NCI-H1436 (cell line): ENCODE measurements around the gene RGL2.
A peak's percentile ranks its signal among the peaks of the same experiment; 100 is the strongest.
"Not testable (repeated sequence)": the region's sequence is repeated elsewhere in the genome, so short reads cannot be mapped to it uniquely, and the experiment has no call there.

Experiments used
- DNase-seq: peaks from one replicate; lab custom pipeline; 2025; lab: John Stamatoyannopoulos, UW

The RGL2 gene

GRCh38 chr6:33298773-33299236 is at the start of gene RGL2:
Gene RGL2, minus strand, starts transcription at chr6:33298942. Its CDS starts 332 bp downstream, at chr6:33298610.
- DNase-seq = peak; percentile 26

DNA sequence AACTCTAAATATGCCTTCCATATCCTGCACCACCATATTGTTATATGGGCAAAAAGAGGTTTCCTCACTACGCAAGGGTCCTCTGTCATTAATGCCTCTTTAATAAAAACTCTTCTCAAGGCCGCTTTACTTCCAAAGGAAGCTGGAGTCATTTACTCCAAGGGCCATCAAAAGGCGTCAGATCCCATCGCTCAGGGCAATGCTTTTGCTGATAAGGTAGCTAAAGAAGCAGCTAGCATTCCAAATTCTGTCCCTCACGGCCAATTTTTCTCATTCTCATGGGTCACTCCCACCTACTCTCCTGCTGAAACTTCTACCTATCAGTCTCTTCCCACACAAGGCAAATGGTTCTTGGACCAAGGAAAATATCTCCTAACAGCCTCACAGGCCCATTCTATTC is 49.1 kb upstream of the RGL2 start:
- no peak for DNase-seq

- DNase-seq = not testable (repeated sequence)
Observed at GRCh38 chr6:33346972-33347371, 48.2 kb upstream of the RGL2 start.

GRCh38 chr6:33344701-33345697 is 46.3 kb upstream of the RGL2 start:
- DNase-seq = peak; percentile 70

DNA sequence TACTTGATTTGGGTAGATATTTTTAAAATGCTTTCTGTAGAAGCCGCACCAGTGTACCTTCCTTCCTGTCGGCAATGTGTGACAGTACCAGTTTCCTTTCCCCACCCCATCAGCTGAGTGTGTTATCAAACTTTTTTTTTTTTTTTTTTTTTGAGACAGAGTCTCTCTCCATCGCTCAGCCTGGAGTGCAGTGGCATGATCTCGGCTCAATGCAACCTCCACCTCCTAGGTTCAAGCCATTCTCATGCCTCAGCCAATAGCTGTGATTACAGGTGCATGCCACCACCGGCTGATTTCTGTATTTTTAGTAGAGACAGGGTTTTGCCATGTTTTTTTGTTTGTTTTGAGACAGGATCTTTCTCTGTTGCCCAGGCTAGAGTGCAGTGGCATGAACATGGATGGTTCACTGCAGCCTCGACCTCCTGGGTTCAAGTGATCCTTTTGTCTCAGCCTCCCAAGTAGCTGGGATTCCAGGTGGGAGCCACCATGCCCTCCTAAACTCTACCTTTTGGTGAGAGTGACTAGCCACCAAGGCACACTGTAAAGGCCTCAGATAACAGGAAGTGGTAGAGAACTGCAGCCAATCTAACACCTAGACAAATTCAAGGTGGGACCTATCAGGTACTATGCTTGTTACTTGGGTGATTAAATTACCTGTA is 45.3 kb upstream of the RGL2 start:
- DNase-seq = no peak

DNA sequence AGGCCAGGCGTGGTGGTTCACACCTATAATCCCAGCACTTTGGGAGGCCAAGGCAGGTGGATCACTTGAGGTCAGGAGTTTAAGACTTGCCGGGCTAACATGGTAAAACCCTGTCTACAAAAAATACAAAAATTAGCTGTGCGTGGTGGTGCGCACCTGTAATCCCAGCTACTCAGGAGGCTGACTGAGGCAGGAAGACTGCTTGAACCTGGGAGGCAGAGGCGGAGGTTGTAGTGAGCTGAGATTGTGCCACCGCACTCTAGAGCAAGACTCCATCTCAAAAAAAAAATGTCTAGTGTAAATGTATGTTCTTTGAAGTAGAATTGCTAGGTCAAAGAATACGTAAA is 44.8 kb upstream of the RGL2 start:
- not testable (repeated sequence) for DNase-seq

- no peak for DNase-seq
Observed at GRCh38 chr6:33339193-33339592, 40.5 kb upstream of the RGL2 start.

DNA sequence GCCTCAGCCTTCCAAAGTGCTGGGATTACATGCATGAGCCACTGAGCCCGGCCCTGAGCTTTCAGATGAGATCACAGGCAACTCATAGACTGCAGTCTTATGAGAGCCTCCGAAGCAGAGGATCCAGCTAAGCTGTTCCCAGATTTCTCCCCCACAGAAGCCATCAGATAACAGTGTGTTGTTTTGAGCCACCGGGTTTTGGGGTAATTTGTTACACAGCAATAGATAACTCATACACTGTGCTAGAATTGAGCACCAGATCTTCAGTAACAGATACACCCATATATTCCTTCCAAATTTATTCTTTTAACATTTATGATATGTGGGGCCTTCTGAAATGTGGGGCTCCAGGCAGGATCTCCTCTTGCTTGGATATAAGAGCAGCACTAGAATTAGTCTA is 37.8 kb upstream of the RGL2 start:
- DNase-seq = no peak

DNA sequence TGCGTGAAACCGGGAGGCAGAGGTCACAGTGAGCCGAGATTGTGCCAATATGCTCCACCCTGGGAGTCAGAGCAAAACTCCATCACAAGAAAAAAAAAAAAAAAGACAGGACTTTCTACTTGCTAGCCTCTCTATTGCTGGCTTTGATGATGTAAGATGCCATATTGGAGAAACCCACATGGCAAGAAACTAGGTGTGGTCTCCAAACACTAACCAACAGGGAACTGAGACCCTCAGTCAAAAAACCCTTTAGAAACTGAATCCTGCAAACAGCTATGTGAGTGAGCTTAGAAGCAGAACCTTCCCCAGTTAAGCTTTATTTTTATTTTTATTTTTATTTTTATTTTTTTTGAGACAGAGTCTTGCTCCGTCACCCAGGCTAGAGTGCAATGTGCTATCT is 37.2 kb upstream of the RGL2 start:
- no peak for DNase-seq

GRCh38 chr6:33333666-33334065 is 34.9 kb upstream of the RGL2 start:
- no peak for DNase-seq

- DNase-seq = no peak
Observed at GRCh38 chr6:33330736-33331135, 32.0 kb upstream of the RGL2 start.

DNA sequence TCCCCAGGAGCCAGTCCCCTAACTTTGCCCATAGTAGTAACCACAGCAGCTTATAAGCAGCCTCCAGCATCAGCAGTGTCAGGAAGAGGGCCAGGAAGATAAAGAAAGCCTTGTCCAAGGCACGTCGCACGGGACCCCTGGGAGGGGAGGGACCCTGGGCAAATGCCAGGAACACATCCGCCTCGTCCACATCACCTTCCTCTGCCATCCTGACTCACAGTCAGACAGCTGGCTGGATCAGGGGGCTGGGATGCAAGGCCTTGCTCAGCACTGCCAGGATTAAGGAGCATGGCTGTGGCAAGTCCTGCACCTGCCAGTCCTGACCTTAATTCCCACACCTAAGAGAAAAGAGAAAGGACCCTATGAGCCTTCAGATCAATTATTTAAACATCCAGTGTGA is 30.3 kb upstream of the RGL2 start:
- DNase-seq = no peak

DNA sequence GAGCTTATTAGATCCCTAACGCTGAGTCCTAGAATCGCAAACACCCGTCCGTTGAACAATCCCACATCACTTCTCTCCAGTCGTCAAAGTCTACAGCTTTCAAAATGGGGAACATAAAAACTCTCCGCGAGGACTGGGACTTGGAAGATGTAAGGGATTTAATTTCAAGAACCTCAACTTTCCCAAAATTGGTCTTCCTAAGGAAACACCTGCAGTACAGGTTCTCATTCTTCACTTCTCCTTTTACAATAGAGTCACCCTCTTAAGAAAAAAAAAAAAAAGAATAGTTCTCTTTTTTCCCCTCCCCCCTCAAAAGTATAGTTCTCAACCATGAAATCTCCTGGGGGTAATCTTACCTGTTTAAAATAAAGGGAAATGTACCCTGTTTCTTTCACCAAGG is 25.4 kb upstream of the RGL2 start:
- no peak for DNase-seq

DNA sequence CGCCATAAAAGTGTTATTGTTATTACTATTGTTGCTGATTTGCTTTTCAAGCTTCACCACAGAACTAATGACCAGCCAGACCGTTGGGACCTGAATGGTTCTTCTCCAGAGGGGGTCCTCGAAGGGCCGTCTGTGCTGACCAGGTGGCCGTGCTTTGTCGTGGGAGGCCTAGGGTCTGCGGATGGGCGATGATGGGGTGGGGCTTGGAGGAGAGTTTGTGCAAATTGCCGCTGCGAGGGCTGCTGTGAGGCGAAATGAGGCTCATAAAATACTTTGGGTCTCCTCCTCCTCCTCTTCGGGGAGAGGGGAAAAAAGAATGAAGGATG is 24.8 kb upstream of the RGL2 start:
- no peak for DNase-seq

DNA sequence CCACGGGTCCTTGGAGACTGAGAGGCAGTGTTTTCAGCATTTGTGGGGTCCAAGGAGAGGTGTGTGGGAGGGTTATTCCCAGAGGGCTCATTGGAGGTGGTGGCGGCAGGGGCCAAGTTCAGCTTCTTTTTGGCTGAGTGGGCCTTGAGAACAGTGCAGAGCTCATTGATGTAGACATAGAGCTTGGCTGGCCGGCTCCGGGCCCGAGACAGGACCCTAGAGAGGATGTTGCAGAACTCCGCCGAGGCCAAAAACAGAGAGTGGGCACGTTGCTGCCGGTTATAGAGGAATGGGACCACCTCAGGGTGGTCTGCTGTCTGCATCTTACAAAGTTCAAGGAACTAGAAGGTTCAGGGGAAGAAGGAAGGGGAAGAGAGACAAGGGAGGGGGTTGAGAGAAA is 22.5 kb upstream of the RGL2 start:
- no peak for DNase-seq

DNA sequence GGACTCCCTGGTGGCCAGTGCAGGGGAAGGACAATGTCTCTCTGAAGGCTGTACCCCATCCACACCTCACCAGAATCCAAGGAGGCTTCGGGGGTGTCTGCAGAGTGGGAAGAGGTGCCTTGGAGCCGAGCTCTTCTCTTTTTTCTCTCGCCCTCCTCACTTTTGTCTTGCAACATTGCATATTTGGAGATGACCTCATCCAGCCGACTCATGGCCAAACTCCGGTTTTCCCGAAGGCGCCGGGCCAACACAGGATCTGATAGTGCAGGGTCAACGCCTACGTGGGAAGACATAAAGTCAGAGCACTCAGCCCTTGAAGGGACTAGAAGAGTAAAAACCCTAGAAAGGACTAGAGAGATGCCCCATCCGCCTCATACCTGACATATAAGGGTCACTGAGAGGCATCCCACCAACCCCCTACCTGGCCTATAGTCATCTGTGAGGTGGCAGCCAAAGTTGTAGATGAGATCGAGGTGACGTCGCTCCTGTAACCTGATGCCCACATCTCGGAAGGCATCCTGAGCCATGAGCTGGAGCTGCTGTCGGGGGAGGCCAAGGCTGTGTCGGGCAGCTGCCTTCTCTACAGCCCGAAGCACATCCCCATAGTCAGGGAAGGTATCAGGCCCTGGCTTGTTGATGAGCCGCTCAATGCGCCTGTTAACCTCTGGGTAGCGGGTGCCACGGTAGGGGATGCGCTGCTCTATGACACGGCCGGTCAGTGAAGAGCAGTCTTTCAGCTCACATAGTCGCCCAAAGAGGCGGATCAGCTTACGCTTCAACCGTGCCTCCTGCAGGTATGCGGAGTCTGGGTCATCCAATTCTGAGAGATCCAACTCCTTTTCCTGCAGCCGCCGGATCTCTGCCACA is 21.8 kb upstream of the RGL2 start:
- DNase-seq = no peak

- no peak for DNase-seq
Observed at GRCh38 chr6:33319939-33320314, 21.2 kb upstream of the RGL2 start.

DNA sequence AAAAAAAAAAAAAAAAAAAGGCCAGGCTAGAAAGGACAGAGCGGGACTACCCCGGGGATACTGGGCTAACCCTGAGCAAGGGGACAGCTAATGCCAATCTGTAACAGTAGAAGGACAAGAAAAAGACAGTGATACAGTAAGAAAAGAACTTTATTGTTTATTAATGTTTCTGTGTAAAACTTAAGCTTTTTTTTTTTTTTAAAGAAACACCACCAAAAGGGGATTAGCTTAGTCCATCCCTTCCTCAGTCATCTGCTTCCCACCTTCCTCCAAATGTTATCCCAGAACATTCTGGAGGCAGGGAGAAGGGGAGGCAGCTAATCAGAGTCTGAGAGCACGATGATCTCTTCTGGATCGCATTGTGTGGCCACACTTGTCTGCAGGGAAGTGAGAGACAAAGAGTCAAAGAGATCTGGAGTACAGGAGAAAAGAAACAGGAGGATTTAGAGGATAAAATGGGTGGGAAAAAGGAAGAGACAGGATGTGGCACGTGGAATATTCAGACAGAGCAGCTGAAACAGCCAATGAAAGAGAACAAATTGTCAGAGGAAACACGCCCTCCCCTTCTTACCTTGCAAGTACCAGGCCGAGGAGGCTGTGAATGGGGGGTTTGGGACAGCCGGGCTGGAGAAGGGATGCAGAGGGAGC is 19.8 kb upstream of the RGL2 start:
- DNase-seq = no peak

GRCh38 chr6:33317669-33318425 is 19.1 kb upstream of the RGL2 start, which contains the start of gene ZBTB22:
Gene ZBTB22, minus strand, starts transcription at chr6:33317744. Its CDS starts 828 bp downstream, at chr6:33316916.
- DNase-seq = peak; percentile 98

GRCh38 chr6:33317419-33317668 is 18.6 kb upstream of the RGL2 start:
- DNase-seq = peak; percentile 79
